HG03378 (cell line): ENCODE data around the gene WSCD2.

ENCODE experiments used
- ATAC-seq: cut with Tn5 transposase; IDR thresholded peaks from one replicate; pipeline ENCODE4 v1.9.1; 2021; ENCODE audit warnings: mild to moderate bottlenecking, moderate library complexity; ENCODE audit not compliant: unreplicated experiment

WSCD2 gene

GRCh38 chr12:108297895-108298760, 169.0 kb downstream of the WSCD2 start:
- ATAC-seq = no peak

DNA sequence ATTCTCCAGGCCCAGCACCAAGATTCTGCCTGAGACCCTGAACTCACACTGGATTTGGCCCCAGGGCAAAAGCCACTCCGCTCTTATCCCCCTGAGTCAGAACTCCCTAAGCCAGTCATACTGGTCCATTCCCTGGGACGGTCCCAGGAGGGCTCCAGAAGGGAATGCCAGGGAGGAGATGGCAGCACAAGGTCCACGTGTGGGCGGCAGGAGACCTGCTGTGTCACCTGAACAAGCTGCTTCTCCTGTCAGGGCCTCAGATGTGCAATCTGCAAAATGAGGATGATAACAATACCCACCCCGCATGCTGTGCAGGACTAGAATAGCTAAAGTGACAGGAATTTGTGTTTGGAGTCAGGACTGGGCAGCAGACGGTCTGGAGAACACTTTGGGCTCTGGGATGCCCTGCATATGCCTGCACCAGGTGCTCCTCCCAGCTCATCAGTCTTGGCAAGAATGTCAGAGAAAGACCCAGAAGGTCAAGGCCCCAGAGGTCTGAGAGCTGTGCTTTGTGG, 169.7 kb downstream of the WSCD2 start:
- ATAC-seq = no peak

GRCh38 chr12:108299516-108299915, 170.4 kb downstream of the WSCD2 start:
- no peak for ATAC-seq
